ENCODE data around the gene MRTO4. TPM values are rescaled to one million over a fixed set of nuclear protein-coding genes. Genes with fewer than 3 reads are reported as not detected.

Gene MRTO4
- total and polyA plus RNA-seq, 9 of the 15 experiments (the other 6 are each of a cell fraction or from before 2014, with no cell fraction given): 62.0 to 173 (median 146) TPM

- TF ChIP-seq, protein P1, sequence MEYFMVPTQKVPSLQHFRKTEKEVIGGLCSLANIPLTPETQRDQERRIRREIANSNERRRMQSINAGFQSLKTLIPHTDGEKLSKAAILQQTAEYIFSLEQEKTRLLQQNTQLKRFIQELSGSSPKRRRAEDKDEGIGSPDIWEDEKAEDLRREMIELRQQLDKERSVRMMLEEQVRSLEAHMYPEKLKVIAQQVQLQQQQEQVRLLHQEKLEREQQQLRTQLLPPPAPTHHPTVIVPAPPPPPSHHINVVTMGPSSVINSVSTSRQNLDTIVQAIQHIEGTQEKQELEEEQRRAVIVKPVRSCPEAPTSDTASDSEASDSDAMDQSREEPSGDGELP (CRISPR knock-in tag; IDR thresholded peaks at IDR 0.05; ENCODE audit: borderline replicate concordance): peak; percentile 92
- no peak for TF ChIP-seq BACH1 (tag; IDR thresholded peaks at IDR 0.05)
- no peak for TF ChIP-seq KAT2B (IDR thresholded peaks at IDR 0.05; ENCODE audit: low read depth, low read length)
- no peak for TF ChIP-seq ZNF764 (CRISPR knock-in tag; IDR thresholded peaks at IDR 0.05; ENCODE audit: low read depth)
- no peak for TF ChIP-seq ZBTB7A (IDR thresholded peaks at IDR 0.05; ENCODE audit: borderline replicate concordance, control insufficient read depth, low read depth, low read length)
- TF ChIP-seq PHB (CRISPR knock-in tag; IDR thresholded peaks at IDR 0.05): no peak
- no peak for TF ChIP-seq GTF3C2 (IDR thresholded peaks at IDR 0.05; ENCODE audit: borderline replicate concordance, extremely low read depth, insufficient read length)
- TF ChIP-seq ATF2 (CRISPR knock-in tag; IDR thresholded peaks at IDR 0.05): no peak
- TF ChIP-seq RCOR1 (IDR thresholded peaks at IDR 0.05; ENCODE audit: borderline replicate concordance in 1 of 2, low read depth in 2 of 2, low read length in 2 of 2): 0 out of 4 replicates have a peak, but pooled peaks of 1 of the 2 experiments have one; percentile 31
- no peak for TF ChIP-seq SIN3B (IDR thresholded peaks at IDR 0.05; ENCODE audit: low read depth)
- no peak for TF ChIP-seq NBN (IDR thresholded peaks at IDR 0.05; ENCODE audit: low read depth)
- TF ChIP-seq ARNT (IDR thresholded peaks at IDR 0.05): no peak
- TF ChIP-seq, protein P2, sequence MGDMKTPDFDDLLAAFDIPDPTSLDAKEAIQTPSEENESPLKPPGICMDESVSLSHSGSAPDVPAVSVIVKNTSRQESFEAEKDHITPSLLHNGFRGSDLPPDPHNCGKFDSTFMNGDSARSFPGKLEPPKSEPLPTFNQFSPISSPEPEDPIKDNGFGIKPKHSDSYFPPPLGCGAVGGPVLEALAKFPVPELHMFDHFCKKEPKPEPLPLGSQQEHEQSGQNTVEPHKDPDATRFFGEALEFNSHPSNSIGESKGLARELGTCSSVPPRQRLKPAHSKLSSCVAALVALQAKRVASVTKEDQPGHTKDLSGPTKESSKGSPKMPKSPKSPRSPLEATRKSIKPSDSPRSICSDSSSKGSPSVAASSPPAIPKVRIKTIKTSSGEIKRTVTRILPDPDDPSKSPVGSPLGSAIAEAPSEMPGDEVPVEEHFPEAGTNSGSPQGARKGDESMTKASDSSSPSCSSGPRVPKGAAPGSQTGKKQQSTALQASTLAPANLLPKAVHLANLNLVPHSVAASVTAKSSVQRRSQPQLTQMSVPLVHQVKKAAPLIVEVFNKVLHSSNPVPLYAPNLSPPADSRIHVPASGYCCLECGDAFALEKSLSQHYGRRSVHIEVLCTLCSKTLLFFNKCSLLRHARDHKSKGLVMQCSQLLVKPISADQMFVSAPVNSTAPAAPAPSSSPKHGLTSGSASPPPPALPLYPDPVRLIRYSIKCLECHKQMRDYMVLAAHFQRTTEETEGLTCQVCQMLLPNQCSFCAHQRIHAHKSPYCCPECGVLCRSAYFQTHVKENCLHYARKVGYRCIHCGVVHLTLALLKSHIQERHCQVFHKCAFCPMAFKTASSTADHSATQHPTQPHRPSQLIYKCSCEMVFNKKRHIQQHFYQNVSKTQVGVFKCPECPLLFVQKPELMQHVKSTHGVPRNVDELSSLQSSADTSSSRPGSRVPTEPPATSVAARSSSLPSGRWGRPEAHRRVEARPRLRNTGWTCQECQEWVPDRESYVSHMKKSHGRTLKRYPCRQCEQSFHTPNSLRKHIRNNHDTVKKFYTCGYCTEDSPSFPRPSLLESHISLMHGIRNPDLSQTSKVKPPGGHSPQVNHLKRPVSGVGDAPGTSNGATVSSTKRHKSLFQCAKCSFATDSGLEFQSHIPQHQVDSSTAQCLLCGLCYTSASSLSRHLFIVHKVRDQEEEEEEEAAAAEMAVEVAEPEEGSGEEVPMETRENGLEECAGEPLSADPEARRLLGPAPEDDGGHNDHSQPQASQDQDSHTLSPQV (IDR thresholded peaks at IDR 0.05): 0 out of 2 replicates have a peak, but pooled peaks have one; percentile 49
- TF ChIP-seq, protein P3, sequence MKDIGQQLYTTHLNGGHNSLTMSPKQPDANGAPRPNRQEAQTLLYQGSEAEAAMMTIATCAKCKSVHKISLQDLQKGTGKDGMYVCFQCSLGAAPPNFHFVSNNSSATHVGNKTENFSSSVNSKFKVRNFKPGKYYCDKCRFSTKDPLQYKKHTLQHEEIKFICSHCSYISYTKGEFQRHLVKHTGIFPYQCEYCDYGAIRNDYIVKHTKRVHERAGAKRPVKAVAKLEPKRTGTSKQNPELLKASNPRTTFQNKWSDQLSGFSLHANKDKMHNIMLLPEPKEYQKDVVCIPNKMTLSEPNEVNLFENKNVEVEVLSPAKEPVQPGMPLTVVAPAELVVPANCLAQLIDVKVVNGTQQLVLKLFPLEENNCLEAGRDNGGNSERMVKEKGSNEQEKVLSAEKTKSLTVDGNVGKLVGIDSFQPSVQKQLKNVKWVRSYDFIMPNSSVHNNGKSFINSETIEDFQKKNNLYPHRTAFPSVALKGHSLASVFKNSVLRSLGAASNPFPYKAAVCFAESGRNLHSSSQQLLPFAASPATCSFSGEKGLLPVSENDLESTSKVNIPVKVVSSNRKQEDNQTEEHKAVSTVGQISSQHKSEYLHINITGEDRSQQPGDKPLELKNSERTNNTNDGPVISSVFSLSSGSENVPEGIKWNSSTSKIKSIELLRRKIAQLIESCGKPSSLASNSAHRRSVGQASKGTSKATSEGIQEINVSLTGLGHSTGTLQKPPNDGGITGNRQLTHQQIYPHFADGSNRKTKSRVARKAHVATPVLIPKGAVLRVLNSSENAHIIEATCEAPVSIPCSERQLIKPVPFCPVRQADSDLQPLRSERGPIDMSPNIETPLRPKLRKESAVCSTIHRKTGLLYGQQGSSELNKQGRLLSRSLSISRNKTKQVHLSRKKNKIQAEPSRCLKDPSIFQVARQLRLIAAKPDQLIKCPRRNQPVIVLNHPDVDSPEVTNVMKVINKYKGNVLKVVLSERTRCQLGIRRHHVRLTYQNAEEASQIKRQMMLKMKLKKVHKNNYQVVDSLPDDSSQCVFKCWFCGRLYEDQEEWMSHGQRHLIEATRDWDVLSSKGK (CRISPR knock-in tag; IDR thresholded peaks at IDR 0.05): no peak
- peak; percentile 88 for TF ChIP-seq TAF9B (IDR thresholded peaks at IDR 0.05; ENCODE audit: partially characterized antibody)
These were observed 48.6 kb downstream of the MRTO4 start (continued) for GRCh38 chr1:19300211-19300610.

Data from K562 (cell line).